Kidney tubule cell (primary cell): ENCODE measurements around the gene NOXRED1.
A peak's percentile ranks its signal among the peaks of the same experiment; 100 is the strongest.

Experiments used
- DNase-seq: peaks from one replicate; pipeline ENCODE4 v3.0.0-alpha.2; 2018; ENCODE audit warnings: low spot score

Gene NOXRED1

GRCh38 chr14:77409131-77409533 is 14.2 kb downstream of the NOXRED1 start:
- DNase-seq, result peak; percentile 18

- no peak for DNase-seq
Observed at GRCh38 chr14:77407158-77407557, 16.2 kb downstream of the NOXRED1 start.

- DNase-seq, result no peak
Observed at GRCh38 chr14:77406718-77407117, 16.6 kb downstream of the NOXRED1 start.

- no peak for DNase-seq
Observed at GRCh38 chr14:77406086-77406485, 17.2 kb downstream of the NOXRED1 start.

GRCh38 chr14:77403768-77404167 is 19.6 kb downstream of the NOXRED1 start:
- DNase-seq, result no peak

GRCh38 chr14:77400216-77400615 is 23.1 kb downstream of the NOXRED1 start:
- no peak for DNase-seq

GRCh38 chr14:77390188-77390587 is 33.1 kb downstream of the NOXRED1 start:
- DNase-seq, result peak; percentile 4

GRCh38 chr14:77378701-77379100 is 44.6 kb downstream of the NOXRED1 start:
- DNase-seq, result no peak

GRCh38 chr14:77377502-77377844 is 45.9 kb downstream of the NOXRED1 start:
- no peak for DNase-seq

- peak; percentile 89 for DNase-seq
Observed at GRCh38 chr14:77376771-77377501, 46.4 kb downstream of the NOXRED1 start, which contains the start of the genes SAMD15 and TMED8. Gene SAMD15 (plus strand): TSS chr14:77377379. CDS start chr14:77377419, 40 bp downstream. Gene TMED8 (minus strand): TSS chr14:77377094. CDS start chr14:77377053, 41 bp downstream.

- no peak for DNase-seq
Observed at GRCh38 chr14:77375973-77376770, 47.2 kb downstream of the NOXRED1 start.

GRCh38 chr14:77375164-77375950 is 48.0 kb downstream of the NOXRED1 start:
- DNase-seq, result no peak

- peak; percentile 58 for DNase-seq
Observed at GRCh38 chr14:77372304-77372841, 51.0 kb downstream of the NOXRED1 start.

- DNase-seq, result no peak
Observed at GRCh38 chr14:77369285-77369684, 54.0 kb downstream of the NOXRED1 start.

- DNase-seq, result peak; percentile 36
Observed at GRCh38 chr14:77364146-77364545, 59.2 kb downstream of the NOXRED1 start.

- DNase-seq, result no peak
Observed at GRCh38 chr14:77359626-77360025, 63.7 kb downstream of the NOXRED1 start.

- no peak for DNase-seq
Observed at GRCh38 chr14:77356899-77357298, 66.4 kb downstream of the NOXRED1 start.

GRCh38 chr14:77355811-77356210 is 67.5 kb downstream of the NOXRED1 start:
- DNase-seq, result no peak

GRCh38 chr14:77353469-77354141 is 69.7 kb downstream of the NOXRED1 start:
- DNase-seq, result no peak

- DNase-seq, result no peak
Observed at GRCh38 chr14:77347751-77348150, 75.6 kb downstream of the NOXRED1 start.

GRCh38 chr14:77346495-77346894 is 76.8 kb downstream of the NOXRED1 start:
- DNase-seq, result no peak
